ENCODE measurements around the gene CHSY1. TPM values are rescaled to one million over a fixed set of nuclear protein-coding genes. Genes with fewer than 3 reads are reported as not detected.

The CHSY1 gene
- total and polyA plus RNA-seq, 3 donors from 2014 or later = 20.0 to 36.1 (median 31.1) TPM

DNA sequence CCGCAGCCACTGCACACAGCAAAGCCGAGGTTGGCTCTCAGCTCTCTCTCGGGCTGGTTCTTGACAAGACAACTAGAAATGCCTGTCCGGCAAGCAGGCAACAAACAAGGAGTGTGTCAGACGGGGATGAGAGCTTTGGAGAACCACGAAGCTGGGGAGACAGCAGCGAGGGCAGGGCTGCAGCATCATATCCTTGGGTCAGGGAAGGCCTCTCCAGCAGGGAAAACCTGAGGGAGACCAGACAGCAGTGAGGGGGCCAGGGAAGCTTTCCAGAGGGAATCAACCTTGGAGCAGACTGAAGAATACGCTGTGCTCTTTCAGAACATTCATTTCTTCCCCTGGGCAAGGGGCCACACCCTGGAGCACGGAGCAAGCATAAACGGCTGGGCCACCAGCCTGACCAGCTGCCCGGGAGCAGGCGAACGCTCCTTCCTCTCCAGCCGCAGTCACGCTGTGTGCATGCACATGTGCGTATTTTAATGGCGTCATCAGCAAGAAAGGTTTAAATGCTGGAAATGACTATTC, 58.7 kb downstream of the CHSY1 start:
- no peaks in the 10 kb centered on the region for H3K36me3 ChIP-seq (ENCODE audit: low read depth, missing control alignments)
- peak overlapping the region; percentile 78 to 87 for H3K27ac ChIP-seq
- no peaks in the 10 kb centered on the region for H3K27me3 ChIP-seq
- TF ChIP-seq, protein P1, sequence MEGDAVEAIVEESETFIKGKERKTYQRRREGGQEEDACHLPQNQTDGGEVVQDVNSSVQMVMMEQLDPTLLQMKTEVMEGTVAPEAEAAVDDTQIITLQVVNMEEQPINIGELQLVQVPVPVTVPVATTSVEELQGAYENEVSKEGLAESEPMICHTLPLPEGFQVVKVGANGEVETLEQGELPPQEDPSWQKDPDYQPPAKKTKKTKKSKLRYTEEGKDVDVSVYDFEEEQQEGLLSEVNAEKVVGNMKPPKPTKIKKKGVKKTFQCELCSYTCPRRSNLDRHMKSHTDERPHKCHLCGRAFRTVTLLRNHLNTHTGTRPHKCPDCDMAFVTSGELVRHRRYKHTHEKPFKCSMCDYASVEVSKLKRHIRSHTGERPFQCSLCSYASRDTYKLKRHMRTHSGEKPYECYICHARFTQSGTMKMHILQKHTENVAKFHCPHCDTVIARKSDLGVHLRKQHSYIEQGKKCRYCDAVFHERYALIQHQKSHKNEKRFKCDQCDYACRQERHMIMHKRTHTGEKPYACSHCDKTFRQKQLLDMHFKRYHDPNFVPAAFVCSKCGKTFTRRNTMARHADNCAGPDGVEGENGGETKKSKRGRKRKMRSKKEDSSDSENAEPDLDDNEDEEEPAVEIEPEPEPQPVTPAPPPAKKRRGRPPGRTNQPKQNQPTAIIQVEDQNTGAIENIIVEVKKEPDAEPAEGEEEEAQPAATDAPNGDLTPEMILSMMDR (IDR thresholded peaks at IDR 0.05) = no peak
- TF ChIP-seq POLR2A (IDR thresholded peaks at IDR 0.05) = no peak
- intact Hi-C loops (cut with DNase I; ENCODE audit: low total_unique reads) = no loop called here
- DNase-seq = peak; percentile 85
- H3K4me1 ChIP-seq = peaks cover 46% of the 10 kb centered on the region
- no peak overlapping the region for H3K4me3 ChIP-seq
- H3K9me3 ChIP-seq = no peaks in the 10 kb centered on the region
- 41 to 62% methylated on average over 14 to 17 of the region's 17 CpGs for WGBS, 2 donors

DNA sequence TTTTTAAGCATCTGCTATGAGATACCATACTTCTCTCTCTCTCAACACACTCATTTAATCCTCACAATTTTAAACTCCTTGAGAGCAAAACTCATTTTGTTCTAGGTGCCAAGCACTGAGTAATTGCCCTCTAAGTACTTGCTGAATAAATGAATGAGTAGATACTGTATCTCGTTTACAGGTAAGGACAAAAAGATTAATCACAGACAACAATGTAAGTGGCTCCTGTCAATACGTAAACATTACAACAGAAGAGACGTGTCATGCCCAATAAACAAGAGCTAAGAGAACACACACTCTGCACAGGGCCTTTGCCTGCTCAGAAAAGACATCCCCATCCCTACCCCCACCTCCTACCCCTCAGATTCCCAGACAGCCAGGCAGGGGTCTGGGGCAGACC, 59.8 kb downstream of the CHSY1 start:
- H3K4me1 ChIP-seq = peaks cover 50% of the 10 kb centered on the region
- DNase-seq = no peak
- H3K36me3 ChIP-seq (ENCODE audit: low read depth, missing control alignments) = no peaks in the 10 kb centered on the region
- no peaks in the 10 kb centered on the region for H3K27me3 ChIP-seq
- H3K9me3 ChIP-seq = no peaks in the 10 kb centered on the region
- TF ChIP-seq, protein P1 (IDR thresholded peaks at IDR 0.05) = no peak
- TF ChIP-seq POLR2A (IDR thresholded peaks at IDR 0.05) = no peak
- H3K4me3 ChIP-seq = no peak overlapping the region
- peak overlapping the region; percentile 78 to 87 for H3K27ac ChIP-seq
- 62 to 78% methylated on average over 3 of the region's 3 CpGs for WGBS, 2 donors
- intact Hi-C loops (cut with DNase I; ENCODE audit: low total_unique reads) = no loop called here

DNA sequence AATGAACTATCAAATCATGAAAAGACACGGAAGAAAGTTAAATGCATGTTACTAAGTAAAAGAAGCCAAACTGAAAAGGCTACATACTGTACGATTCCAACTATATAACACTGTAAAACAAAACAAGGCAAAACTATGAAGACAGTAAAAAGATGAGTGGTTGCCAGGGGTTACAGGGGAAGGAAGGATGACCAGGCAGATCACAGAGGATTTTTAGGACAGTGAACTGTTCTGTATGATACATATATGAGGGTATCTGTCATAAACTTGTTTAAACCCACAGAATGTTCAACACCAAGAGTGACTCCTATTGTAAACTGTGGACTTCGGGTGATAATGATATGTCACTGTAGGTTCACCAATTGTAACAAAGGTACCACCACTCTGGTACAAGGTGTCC, 60.6 kb downstream of the CHSY1 start:
- no peak for DNase-seq
- Histone ChIP-seq H3K27me3 (no peaks in the 10 kb centered on the region), H3K27ac (peak overlapping the region; percentile 61 to 87), H3K36me3 (ENCODE audit: low read depth, missing control alignments) (no peaks in the 10 kb centered on the region), H3K9me3 (no peaks in the 10 kb centered on the region), H3K4me3 (no peak overlapping the region), H3K4me1 (peaks cover 53% of the 10 kb centered on the region)
- 35 to 48% methylated on average over 3 of the region's 3 CpGs for WGBS, 2 donors
- no peak for TF ChIP-seq POLR2A (IDR thresholded peaks at IDR 0.05)
- TF ChIP-seq, protein P1 (IDR thresholded peaks at IDR 0.05) = no peak
- intact Hi-C loops (cut with DNase I; ENCODE audit: low total_unique reads) = no loop called here

DNA sequence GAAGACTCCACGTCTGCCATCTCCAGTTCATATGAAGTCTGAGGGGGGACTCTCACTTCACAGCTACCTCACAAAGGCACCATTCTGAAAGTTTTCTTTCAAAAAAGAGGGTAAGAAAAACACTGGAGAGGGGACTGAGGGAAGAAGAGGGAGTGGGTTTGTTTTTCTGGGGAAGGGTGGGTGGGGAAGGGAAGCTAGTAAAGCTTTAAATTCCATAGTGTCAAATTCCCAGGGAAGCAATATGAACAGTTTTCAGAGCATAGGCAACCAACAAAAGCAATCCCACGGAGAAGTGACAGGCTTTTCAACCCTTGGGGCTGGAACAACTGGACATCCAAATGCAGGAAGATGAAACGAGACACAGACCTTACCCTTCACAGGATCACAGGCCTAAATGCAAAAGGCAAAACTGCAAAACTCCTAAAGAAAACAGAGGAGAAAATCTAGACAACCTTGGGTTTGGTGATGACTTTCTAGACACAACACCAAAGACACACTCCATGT, 61.7 kb downstream of the CHSY1 start:
- TF ChIP-seq, protein P1 (IDR thresholded peaks at IDR 0.05) = no peak
- TF ChIP-seq POLR2A (IDR thresholded peaks at IDR 0.05) = no peak
- Histone ChIP-seq H3K36me3 (ENCODE audit: low read depth, missing control alignments) (no peaks in the 10 kb centered on the region), H3K27ac (peak overlapping the region; percentile 61 to 87), H3K9me3 (no peaks in the 10 kb centered on the region), H3K4me1 (peaks cover 53% of the 10 kb centered on the region), H3K27me3 (no peaks in the 10 kb centered on the region), H3K4me3 (no peak overlapping the region)
- no peak for DNase-seq
- WGBS, 2 donors = 47 to 52% methylated on average over 3 of the region's 3 CpGs
- intact Hi-C loops (cut with DNase I; ENCODE audit: low total_unique reads) = no loop called here

Data from testis (tissue), 3 donors.